HG03342 (cell line): Measurements from ENCODE around the gene PCCA.
A peak's percentile ranks its signal among the peaks of the same experiment; 100 is the strongest.
"Not testable (repeated sequence)": the region's sequence is repeated elsewhere in the genome, so short reads cannot be mapped to it uniquely, and the experiment has no call there.

Experiments used
- ATAC-seq: cut with Tn5 transposase; IDR thresholded peaks from one replicate; pipeline ENCODE4 v1.9.1; 2021; ENCODE audit warnings: mild to moderate bottlenecking, moderate library complexity; ENCODE audit not compliant: unreplicated experiment

The PCCA gene

GRCh38 chr13:100096526-100096925, 7.6 kb downstream of the PCCA start:
- no peak for ATAC-seq

- no peak for ATAC-seq
Observed at GRCh38 chr13:100097821-100098220, 8.9 kb downstream of the PCCA start.

DNA sequence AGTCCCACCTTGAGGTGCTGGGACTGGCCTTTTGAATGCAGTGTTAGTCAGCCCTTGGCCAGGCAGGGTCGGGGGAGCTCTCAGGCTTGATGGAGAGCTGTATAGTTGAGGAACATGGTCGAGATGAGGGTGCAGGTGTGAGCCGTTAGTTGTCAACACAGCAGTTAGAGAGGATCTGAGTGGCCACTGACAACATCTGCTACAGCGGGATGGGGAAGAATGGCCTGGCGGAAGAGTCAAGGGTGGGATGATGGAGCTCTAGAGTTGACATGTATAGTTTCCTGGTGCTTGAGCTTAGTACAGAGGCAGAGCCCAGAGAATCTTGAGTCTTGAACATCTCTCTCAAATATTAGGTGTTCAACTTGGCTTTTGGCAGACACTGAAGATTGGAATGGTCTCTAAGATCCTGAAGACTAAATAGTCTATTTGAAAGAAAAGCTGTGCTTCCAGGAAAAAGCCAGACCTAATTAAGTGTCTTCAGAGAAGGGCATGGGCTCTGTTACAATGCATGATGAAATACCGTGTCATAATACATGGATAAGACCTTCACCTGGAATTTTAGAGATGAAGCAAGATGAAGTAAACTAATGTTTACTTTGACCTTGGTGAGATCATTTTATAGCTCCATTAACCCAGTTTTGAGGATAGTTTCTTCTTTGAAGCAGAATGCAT, 9.7 kb downstream of the PCCA start:
- ATAC-seq = no peak

- not testable (repeated sequence) for ATAC-seq
Observed at GRCh38 chr13:100099117-100099445, 10.2 kb downstream of the PCCA start.

DNA sequence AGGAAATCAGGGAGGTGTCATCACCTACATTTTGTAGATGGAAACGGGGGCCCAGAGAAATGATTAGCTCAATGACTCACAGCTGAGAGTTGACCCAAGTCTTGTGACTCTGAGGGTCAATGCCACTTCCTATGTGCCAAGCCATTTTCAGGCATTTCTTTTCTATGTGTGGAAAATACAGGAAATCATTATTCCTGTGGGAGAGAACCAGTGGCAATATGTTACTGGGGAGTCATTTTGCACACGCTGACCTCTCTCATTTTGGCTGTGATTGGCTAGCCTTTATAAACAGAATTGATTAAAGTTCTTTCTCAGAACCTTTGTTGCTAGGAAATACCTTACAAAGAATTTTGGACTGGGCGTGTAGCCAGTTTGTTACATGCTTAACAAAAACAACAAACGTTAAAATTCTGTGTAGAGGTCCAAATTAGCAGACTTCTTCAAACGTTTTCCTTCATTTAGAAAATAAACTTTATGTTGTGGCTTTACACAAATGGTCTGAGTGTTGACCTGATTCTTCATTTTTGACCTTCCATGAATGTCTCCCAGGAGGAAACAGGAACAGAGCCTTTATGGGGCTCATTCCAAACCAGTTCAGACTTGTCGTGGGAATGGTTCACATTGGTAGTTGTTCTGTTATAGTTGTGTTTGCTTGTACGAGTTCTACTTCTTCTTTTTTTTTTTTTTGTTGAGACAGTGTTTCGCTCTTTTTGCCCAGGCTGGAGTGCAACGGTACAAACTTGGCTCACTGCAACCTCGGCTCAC, 11.4 kb downstream of the PCCA start:
- no peak for ATAC-seq

- ATAC-seq = no peak
Observed at GRCh38 chr13:100102042-100102441, 13.1 kb downstream of the PCCA start.

- no peak for ATAC-seq
Observed at GRCh38 chr13:100106005-100106404, 17.1 kb downstream of the PCCA start.

GRCh38 chr13:100106705-100107104, 17.8 kb downstream of the PCCA start:
- no peak for ATAC-seq

DNA sequence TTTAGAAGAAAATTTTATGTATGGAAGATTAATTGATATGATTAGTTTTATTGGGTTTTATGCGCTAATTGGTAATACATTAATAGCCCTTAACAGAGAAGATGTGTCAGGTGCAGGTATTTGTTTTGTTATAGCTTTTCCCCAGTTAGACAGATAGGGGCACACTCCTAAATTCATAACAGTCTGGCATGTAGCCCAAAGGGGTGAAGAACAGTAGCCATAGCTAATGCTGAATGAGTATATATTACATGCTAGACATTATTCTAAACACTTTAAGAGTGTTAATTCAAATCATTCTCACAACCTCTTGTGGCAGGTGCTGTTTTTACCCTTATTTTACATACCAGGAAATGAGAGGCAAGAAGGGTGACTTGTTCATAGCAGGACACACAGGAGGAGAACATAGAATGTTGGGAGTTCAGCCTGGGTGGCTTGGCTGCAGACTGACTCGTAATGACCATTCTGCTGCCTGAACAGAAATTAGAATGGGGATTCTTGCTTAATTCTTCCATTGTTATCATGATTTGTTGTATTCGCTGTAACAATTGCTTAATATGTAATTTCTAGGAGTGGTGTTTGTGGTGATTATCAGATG, 20.1 kb downstream of the PCCA start:
- peak; percentile 60 for ATAC-seq

GRCh38 chr13:100110269-100110668, 21.4 kb downstream of the PCCA start:
- ATAC-seq = no peak

DNA sequence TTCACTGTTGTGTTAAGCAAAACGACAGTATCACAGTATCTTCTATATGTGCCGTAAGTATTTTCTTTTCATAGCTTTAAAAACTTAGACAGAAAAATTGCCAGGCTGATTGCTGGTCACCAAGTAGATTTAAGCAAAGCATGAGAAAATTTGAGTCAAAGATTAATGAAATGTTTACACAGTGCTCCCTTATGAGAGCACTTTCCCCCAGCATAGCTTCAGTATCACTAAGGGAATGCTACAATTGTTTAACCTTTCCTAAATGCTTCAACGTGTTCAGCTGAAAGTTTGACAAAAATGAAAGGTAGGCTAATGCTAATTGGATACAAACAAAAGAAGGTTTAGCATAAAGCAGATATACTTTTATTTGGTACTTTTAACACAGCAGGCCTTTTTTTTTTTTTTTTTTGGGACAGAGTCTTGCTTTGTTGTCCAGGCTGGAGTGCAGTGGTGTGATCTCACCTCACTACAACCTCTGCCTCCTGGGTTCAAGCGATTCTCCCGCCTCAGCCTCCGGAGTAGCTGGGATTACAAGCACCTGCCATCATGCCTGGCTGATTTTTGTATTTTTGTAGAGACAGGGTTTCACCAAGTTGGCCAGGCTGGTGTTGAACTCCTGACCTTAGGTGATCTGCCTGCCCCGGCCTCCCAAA, 23.4 kb downstream of the PCCA start:
- no peak for ATAC-seq

DNA sequence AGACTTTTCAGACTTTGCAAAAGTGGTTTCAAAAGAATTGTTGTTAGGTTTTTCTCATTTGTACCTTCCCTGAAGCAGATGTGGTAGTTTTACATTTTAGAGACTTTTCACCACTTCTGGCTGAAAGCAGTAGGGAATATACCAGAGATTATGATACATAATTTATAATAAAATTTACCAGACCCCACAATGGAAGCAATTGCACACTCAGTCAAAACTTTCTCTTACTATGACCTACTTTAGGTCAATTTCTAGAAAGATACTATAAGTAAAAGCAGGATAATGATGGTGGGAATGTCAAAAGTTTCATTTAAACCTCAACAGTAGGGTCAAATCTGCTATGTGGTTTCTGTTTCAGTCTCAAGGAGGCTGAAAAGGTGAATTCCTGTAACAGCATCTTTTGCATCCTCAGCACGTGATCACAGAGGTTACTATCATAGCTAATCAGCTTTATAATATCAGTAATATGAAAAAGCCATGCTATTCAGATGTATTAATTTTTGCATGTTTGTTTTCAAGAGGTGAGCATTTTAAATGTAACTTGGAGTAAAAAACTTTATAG, 26.9 kb downstream of the PCCA start:
- peak; percentile 77 for ATAC-seq

DNA sequence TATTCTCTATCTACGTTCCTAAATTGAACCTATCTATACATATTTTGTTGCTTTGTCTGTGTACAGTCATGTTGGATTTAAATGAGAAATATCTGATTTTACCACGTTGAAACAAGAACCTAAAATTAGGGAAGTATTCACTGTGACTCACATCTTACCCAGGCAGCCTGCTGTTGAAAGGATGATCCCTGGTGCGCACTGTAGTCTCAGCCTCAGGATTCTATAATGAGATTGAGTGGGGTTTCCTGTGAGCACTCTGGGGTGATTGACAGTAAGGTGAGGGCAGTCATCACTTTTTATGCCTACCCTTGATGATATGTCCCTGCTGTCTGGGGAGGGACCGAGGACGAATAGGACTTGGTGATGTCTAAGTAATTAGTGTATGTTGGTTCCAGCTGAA, 35.4 kb downstream of the PCCA start:
- ATAC-seq = no peak

GRCh38 chr13:100125946-100126345, 37.1 kb downstream of the PCCA start:
- ATAC-seq = no peak

DNA sequence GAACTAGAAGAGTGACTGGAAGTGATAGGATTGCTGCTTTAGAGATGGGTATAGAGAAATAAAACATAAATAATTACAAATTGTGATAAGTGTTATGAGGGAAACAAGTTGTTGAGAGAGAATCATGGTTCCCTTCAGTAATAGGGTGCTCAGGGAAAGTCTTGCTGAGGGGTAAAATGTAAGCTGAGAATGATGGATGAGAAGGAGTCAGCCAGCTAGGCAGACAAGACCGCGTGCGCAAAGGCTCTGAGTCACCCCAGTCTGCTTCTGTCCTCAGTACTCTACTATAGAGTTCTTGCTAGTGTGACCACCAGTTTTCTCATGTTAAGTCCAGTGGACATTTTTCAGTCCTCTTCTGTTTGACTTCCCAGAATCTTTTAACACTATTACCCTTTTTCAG, 39.5 kb downstream of the PCCA start:
- ATAC-seq = no peak

DNA sequence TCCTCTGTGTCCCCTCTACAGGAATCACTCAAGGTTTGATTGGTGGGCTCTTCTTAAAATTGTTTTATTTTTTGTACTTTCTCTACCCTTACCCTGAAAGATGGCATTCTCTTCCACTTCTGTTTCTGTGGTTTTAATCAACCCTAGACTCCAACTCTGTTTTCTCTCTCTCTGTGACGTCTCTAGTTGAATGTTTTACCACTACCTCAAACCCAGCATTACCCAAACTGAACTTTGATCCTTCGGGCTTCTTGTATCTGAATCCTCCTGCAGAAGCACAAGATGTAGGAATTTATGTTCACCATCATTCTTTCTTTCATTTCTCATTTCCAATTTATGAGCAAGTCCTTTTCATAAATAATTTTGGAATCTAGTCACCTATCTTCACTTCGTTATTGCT, 39.9 kb downstream of the PCCA start:
- ATAC-seq = no peak

- ATAC-seq = peak; percentile 70
Observed at GRCh38 chr13:100129605-100130004, 40.7 kb downstream of the PCCA start.

DNA sequence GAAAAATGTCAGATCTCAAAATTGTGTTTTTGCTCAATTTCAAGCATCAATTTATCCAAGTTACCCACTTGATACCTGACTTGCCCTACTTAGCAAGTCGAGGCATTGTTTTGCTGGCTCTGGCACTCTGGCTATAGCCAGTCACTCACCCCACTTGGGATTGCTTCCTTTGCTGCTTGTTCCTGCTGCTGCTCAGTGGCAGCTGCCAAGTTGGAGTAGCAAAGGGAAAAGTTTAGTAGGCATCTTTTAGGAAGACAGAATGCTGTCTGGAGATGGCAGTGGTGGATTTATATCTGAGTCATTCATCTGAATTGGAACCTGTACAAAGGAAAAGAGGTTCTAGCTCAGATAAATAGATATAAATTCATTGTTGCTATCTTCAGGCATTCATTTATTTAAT, 41.2 kb downstream of the PCCA start:
- ATAC-seq = no peak

DNA sequence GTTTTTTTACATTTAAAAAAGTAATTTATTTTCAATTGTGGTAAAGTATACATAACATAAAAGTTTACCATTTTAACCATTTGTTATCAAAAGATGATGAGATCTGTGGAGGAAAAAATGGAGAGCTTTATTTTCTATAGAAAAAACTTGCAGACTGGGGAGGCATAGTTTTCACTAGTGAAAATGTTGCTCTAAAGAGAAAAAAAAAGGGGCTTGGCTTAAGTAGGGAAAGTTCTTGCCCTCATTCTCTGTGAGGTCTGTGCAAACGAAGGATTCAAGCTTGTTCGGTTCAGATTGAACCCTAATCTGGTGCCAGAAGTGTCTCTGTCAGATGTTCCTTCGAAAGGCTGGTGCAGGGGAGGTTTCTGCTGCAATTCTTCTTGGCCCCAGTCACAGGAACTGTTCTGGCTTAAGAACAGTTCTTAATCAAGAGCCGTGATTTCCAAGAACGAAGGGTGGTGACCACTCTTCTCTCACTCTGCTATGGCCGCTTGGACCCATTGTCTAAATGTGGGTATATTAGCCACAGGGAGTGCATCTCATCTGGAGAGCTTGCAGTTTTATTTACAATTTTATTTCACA, 42.1 kb downstream of the PCCA start:
- no peak for ATAC-seq

DNA sequence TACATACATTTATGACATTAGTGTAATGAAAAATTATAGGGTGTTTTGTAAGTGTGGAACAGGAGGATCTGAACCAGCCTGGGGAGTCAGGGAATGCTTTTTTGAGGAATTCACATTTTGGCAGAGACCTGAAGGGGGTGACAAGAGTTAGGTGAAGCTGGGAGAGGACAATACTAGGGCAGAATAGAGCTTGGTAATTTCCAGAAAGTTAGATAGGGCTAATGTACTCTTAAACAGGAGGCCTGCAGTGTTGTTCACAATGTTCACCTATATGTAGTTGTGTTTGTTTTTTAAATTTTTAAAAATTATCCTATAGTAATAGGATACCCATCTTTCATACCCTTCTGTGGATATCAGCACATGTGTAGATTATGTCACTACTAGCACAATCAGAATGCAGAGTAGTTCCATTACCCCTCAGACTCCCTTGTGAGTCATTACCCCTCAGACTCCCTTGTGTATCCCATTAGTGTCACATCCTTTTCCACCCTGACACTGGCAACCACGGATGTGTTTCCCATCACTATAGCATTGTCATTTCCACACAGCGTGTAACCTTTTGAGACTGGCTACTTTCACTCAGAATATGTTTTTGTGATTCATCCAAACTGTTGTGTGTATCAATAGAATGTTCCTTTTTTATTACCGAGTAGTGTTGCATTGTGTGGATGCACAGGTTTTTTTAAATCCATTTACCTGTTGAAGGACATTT, 43.1 kb downstream of the PCCA start:
- peak; percentile 61 for ATAC-seq
